Ishikawa (cell line): ENCODE measurements around the gene ZNF789.

Source experiments
- CEBPB ChIP-seq: IDR thresholded peaks from 2 replicates; pipeline ENCODE4 v1.6.1; 2012
- CREB1 ChIP-seq: IDR thresholded peaks from 2 replicates; pipeline ENCODE4 v1.6.1; 2012; ENCODE audit warnings: low read depth
- EGR1 ChIP-seq: IDR thresholded peaks from 2 replicates; pipeline ENCODE4 v1.6.1; 2012
- EP300 ChIP-seq: IDR thresholded peaks from 2 replicates; pipeline ENCODE4 v1.6.1; 2012; ENCODE audit warnings: borderline replicate concordance
- FOXM1 ChIP-seq: IDR thresholded peaks from 2 replicates; pipeline ENCODE4 v1.6.1; 2012; ENCODE audit warnings: low read depth, borderline replicate concordance
- RAD21 ChIP-seq: IDR thresholded peaks from 2 replicates; pipeline ENCODE4 v1.6.1; 2012; ENCODE audit warnings: low read depth
- REST ChIP-seq: IDR thresholded peaks from 2 replicates; pipeline ENCODE4 v1.6.1; 2012; ENCODE audit warnings: low read depth, mild to moderate bottlenecking
- TAF1 ChIP-seq: IDR thresholded peaks from 2 replicates; pipeline ENCODE4 v1.6.1; 2012; ENCODE audit warnings: low read depth, mild to moderate bottlenecking
- TCF12 ChIP-seq: IDR thresholded peaks from 2 replicates; pipeline ENCODE4 v1.6.1; 2012; ENCODE audit warnings: low read depth
- USF1 ChIP-seq: IDR thresholded peaks from 2 replicates; pipeline ENCODE4 v1.6.1; 2012
- YY1 ChIP-seq: IDR thresholded peaks from 2 replicates; pipeline ENCODE4 v1.6.1; 2012; ENCODE audit warnings: low read depth
- ZBTB7A ChIP-seq: IDR thresholded peaks from 2 replicates; pipeline ENCODE4 v1.6.1; 2012; ENCODE audit warnings: low read depth
- TF ChIP-seq, protein P1 (sequence below): IDR thresholded peaks from 2 replicates; pipeline ENCODE4 v1.6.1; 2012

The ZNF789 gene

DNA sequence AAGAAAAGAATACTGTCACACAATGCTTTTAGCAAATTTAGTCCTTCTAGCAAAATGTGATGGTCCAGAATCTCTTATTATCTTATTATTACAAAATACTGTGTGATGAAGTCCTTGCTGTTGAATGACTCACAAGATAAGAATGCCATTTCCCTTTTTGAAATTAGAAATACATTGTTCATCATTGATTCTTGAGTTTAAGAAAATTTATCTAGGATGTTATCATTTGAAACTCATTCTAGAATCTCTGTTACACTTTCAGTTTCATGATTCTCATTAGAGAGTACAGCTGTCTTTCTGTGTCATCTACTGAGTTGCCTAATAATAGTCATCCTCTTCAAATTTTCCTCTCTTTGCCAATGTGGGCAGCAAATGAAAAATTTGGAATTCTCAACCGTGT is 41.4 kb downstream of the ZNF789 start:
- TF ChIP-seq REST (no peak), YY1 (no peak), EP300 (no peak)

DNA sequence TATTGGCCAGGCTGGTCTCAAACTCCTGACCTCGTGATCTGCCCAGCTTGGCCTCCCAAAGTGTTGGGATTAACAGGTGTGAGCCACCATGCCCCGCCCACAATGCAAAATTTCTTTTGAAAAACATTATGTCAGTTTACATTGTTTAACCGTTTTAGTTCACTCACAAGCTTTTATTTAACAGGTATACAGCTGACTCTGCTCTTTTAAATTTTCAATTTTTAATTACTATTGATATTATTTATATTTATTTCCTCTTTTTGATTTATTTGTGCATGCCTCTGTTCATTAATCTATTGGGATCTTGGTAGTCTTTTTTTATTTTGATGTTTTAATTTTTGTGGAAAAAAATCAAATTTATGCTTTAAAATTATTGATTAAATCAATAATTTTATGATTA is 48.7 kb downstream of the ZNF789 start:
- TF ChIP-seq CREB1 (no peak), FOXM1 (no peak)
- TF ChIP-seq, protein P1, sequence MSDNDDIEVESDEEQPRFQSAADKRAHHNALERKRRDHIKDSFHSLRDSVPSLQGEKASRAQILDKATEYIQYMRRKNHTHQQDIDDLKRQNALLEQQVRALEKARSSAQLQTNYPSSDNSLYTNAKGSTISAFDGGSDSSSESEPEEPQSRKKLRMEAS = no peak

- TF ChIP-seq RAD21 = peak; percentile 39
- TF ChIP-seq CREB1 = no peak
These were observed 53.2 kb downstream of the ZNF789 start for GRCh38 chr7:99525713-99526440.

DNA sequence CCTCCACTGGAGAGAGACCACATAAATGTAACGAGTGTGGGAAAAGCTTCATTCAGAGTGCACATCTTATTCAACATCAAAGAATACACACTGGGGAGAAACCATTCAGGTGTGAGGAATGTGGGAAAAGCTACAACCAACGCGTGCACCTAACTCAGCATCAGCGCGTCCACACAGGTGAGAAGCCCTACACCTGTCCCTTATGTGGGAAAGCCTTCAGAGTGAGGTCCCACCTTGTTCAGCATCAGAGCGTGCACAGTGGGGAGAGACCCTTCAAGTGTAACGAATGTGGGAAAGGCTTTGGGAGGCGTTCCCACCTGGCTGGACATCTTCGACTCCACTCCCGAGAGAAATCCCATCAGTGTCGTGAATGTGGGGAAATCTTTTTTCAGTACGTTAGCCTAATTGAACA is 58.7 kb downstream of the ZNF789 start:
- TF ChIP-seq REST (no peak), TAF1 (no peak), USF1 (peak; percentile 25; the same call in 1 of the 2 replicates), ZBTB7A (no peak), TCF12 (peak; percentile 57; the same call in 1 of the 2 replicates), EGR1 (no peak), FOXM1 (no peak), CEBPB (no peak)

- no peak for TF ChIP-seq TCF12
- TF ChIP-seq, protein P1 = no peak
These were observed 63.0 kb downstream of the ZNF789 start for GRCh38 chr7:99535667-99536066.
